NB4 (cell line): ENCODE measurements around the gene COX6A1.

Experiments used
- DNase-seq: peaks from one replicate; pipeline ENCODE4 v3.0.0; 2010; ENCODE audit warnings: low read depth
- H3K4me3 ChIP-seq: one replicate; pipeline ENCODE4 v1.5.1; 2011; ENCODE audit warnings: mild to moderate bottlenecking, low read depth, low read length, moderate library complexity
- MYC ChIP-seq: IDR thresholded peaks from 2 replicates; pipeline ENCODE4 v1.6.1; 2011; ENCODE audit warnings: low read depth, low read length
- POLR2A ChIP-seq: IDR thresholded peaks from 2 replicates; pipeline ENCODE4 v1.6.1; 2011; ENCODE audit warnings: mild to moderate bottlenecking; ENCODE audit not compliant: insufficient read length; ENCODE audit errors: extremely low read depth
- TF ChIP-seq, protein P1 (sequence below): IDR thresholded peaks from one replicate; pipeline ENCODE4 v1.5.1; 2012; ENCODE audit warnings: low read depth, low read length
- TF ChIP-seq, protein P2 (sequence below): IDR thresholded peaks from 2 replicates; pipeline ENCODE4 v1.6.1; 2011; ENCODE audit warnings: low read depth, low read length

COX6A1 gene

DNA sequence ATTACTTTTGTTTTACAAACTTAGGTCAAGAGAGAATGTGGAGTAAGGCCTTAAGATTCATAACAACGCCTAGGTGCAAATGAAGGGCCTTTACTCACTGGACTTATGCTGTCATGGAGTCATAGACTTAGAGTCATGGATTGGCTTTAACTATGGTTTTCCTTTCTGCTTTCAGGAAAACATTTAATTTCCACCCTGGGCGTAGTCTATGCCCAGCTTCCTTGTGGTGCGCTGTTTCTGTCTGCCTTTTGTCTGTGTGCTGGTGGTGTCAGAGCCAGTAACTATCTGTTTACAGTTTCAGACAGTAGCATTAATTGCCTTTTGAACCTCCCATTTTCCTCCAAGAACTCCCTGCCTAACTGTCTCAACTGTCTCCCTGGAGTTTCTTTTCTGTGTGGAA, 31.8 kb upstream of the COX6A1 start:
- no peak overlapping the region for H3K4me3 ChIP-seq
- no peak for DNase-seq
- TF ChIP-seq MYC (no peak), POLR2A (no peak)
- TF ChIP-seq, protein P1, sequence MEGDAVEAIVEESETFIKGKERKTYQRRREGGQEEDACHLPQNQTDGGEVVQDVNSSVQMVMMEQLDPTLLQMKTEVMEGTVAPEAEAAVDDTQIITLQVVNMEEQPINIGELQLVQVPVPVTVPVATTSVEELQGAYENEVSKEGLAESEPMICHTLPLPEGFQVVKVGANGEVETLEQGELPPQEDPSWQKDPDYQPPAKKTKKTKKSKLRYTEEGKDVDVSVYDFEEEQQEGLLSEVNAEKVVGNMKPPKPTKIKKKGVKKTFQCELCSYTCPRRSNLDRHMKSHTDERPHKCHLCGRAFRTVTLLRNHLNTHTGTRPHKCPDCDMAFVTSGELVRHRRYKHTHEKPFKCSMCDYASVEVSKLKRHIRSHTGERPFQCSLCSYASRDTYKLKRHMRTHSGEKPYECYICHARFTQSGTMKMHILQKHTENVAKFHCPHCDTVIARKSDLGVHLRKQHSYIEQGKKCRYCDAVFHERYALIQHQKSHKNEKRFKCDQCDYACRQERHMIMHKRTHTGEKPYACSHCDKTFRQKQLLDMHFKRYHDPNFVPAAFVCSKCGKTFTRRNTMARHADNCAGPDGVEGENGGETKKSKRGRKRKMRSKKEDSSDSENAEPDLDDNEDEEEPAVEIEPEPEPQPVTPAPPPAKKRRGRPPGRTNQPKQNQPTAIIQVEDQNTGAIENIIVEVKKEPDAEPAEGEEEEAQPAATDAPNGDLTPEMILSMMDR, result no peak
- TF ChIP-seq, protein P2, sequence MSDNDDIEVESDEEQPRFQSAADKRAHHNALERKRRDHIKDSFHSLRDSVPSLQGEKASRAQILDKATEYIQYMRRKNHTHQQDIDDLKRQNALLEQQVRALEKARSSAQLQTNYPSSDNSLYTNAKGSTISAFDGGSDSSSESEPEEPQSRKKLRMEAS, result no peak

DNA sequence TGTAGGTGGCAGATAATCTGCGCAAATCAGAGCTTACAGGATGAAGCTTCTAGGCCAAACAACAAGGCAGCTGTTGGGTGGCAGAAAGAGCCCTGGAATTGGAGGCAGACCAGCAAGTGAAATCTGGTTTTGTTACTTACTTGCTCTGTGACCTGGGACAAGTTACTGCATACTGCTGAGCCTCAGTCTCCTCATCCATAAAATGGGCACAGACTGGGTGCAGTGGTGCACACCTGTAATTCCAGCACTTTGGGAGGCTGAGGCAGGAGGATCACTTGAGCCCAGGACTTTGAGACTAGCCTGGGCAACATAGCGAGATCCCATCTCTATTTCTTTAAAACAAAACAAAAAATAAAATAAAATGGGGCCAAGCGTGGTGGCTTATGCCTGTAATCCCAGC, 31.4 kb upstream of the COX6A1 start:
- H3K4me3 ChIP-seq, result no peak overlapping the region
- TF ChIP-seq, protein P2, result no peak
- TF ChIP-seq MYC (no peak), POLR2A (no peak)
- TF ChIP-seq, protein P1, result no peak
- DNase-seq, result no peak

DNA sequence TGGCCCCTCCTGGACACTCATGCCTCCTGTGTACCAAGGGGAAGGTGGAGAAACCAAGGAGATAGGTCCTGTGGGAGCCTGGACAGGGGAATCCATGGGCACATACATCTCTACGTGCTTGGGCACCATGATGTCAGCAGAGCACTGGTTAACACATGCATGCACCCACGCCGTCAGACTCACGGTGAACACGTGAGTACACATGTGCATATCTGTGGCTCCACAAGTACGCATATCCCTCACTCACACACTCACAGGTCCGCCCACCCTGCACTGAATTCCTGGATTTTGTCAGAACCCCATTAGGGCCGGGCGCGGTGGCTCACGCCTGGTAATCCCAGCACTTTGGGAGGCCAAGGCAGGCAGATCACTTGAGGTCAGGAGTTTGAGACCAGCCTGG, 29.1 kb upstream of the COX6A1 start:
- no peak for DNase-seq
- TF ChIP-seq, protein P1, result no peak
- TF ChIP-seq POLR2A (no peak), MYC (no peak)
- TF ChIP-seq, protein P2, result no peak

DNA sequence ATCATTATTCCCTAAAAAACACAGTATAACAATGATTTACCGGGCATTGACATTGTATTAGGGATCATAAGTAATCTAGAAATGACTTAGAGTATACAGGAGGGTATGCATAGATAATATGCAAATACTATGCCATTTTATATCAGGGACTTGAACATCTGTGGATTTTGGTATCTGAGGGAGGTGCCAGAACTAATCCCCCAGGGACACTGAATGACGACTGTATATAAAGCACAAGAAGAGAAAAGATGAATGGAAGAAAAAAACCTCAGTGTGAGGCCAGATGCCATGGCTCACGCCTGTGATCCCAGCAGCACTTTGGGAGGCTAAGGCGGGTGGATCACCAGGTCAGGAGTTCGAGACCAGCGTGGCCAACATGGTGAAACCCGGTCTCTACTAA, 25.5 kb upstream of the COX6A1 start:
- TF ChIP-seq MYC, result no peak
- TF ChIP-seq, protein P1, result no peak
- TF ChIP-seq, protein P2, result no peak
- TF ChIP-seq POLR2A, result no peak
- no peak overlapping the region for H3K4me3 ChIP-seq
- no peak for DNase-seq

More for the DNA sequence above, 29.1 kb upstream of the COX6A1 start:
- no peak overlapping the region for H3K4me3 ChIP-seq

DNA sequence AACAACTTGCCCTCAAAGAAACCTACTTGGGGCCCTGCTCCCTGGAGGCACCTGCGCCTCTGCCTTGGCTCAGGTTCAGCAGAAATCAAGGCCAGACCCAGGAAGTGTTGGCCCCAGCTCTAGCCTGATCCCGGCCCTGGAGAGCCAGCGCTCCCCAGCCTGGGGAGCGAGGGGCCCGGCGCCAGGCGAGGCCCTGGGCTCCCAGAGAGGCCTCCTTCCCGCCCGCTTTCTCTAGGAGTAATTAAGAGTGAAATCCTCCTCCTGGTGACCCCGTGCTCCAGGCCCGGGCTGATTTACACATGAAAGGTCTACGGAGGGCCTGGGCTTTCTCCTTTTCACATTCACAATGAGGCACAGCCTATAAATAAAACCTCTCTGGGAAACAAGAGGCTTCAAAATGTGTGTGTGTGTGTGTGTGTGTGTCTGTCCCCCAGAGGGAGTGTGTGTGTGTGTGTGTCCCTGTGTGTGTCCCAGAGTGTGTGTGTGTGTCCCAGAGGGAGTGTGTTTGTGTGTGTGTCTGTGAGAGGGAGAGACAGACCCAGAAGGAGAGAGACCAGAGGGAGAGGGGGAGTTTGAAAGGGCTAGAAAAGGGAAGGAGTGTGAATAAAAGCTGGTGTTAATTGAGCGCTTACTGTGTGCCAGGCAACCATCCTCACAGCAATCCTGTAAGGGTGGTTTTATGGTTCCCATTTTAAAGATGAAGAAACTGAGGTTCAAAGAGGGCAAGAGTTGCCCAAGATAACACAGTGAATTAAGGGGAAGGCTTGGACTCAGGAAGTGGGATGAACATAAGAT, 23.8 kb upstream of the COX6A1 start:
- TF ChIP-seq MYC (no peak), POLR2A (no peak)
- TF ChIP-seq, protein P1, result no peak
- TF ChIP-seq, protein P2, result no peak
- DNase-seq, result no peak
- H3K4me3 ChIP-seq, result no peak overlapping the region
